Cardiac fibroblast (primary cell): ENCODE results near the gene APOE.

Source experiments
- DNase-seq, 2 donors: peaks; one replicate each; pipeline versions ENCODE4 v3.0.0 to v3.0.0-alpha.2; 2010; ENCODE audit warnings: low read depth in 2 of 2
- H3K4me3 ChIP-seq, 2 donors: replicated peaks in 1 of 2; 1 replicate in 1 of 2; 2 replicates in 1 of 2; pipeline ENCODE4 v1.5.1; 2011; ENCODE audit warnings: low read depth in 2 of 2, low read length in 2 of 2, mild to moderate bottlenecking in 2 of 2, moderate library complexity in 1 of 2
- TF ChIP-seq, protein P1 (sequence below): IDR thresholded peaks from one replicate; pipeline ENCODE4 v1.5.1; 2011; ENCODE audit warnings: low read depth, mild to moderate bottlenecking, low read length, inconsistent platforms

Gene APOE

DNA sequence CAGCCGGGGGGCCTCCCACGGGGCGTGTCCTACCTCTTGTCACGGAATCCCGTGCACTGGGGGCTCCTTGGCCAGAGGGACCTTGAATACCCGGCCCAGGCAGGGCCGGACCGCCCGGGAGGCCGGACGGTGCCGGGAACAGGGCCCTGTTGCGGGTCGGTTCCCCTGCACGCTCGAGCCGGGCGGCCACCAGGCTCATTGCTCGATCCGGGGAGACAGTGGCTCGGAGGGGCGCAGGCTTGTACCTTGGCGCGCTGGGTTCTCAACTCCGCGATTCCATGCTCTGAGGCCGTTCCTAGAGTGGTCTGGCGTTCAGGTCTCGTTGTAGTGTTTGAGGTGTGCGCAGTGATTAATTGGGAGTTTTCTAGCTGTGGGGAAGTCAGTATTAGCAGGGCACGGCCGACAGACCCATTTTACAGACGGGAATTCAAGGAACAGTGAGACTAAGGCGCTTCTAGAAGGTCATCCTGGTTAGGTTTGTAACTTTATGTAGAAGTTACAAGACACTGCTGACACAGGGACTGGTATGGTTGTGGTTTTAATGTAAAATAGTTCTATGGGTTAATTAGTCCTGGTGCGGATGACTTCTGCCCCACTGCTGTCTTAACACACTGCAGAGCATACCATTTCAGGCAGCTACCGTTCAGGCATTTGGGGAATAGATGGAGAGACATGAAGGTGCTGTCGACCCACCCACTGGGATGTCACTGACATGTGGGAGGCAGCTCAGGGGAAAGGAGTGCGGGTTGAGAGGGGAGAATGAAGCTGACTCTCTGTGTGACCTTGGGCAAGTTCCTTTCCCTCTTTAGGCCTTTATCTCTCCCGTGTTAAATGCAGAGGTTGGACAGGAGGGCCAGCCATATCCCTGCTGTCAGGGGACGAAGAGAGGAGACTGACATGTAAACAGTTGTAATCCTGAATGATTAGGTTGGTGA is 50.2 kb downstream of the APOE start:
- TF ChIP-seq, protein P1, sequence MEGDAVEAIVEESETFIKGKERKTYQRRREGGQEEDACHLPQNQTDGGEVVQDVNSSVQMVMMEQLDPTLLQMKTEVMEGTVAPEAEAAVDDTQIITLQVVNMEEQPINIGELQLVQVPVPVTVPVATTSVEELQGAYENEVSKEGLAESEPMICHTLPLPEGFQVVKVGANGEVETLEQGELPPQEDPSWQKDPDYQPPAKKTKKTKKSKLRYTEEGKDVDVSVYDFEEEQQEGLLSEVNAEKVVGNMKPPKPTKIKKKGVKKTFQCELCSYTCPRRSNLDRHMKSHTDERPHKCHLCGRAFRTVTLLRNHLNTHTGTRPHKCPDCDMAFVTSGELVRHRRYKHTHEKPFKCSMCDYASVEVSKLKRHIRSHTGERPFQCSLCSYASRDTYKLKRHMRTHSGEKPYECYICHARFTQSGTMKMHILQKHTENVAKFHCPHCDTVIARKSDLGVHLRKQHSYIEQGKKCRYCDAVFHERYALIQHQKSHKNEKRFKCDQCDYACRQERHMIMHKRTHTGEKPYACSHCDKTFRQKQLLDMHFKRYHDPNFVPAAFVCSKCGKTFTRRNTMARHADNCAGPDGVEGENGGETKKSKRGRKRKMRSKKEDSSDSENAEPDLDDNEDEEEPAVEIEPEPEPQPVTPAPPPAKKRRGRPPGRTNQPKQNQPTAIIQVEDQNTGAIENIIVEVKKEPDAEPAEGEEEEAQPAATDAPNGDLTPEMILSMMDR = no peak
- DNase-seq = peak in 1 of 2 donors; percentile 1
- H3K4me3 ChIP-seq = peak overlapping the region; percentile 93 to 98

DNA sequence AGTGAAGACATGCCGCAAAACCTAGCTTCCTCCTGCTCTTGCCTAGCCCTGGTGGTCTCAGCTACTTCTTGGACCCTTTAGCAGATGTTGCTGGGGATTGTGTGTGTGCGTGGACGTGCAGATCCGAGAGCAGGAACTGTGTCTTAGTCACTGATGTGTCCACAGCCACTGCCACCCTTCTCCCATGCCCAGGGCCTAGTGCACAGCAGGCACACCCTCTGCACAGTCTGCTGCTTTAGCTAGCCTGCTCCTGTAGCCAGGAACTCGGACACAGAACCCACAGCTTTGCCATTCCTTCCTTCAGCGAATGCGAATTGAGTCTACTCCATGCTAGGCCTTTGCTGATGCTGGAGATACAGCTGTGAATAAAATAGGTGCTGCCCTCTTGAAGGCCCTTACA is 51.9 kb downstream of the APOE start:
- DNase-seq = no peak
- TF ChIP-seq, protein P1 = no peak
- no peak overlapping the region for H3K4me3 ChIP-seq

DNA sequence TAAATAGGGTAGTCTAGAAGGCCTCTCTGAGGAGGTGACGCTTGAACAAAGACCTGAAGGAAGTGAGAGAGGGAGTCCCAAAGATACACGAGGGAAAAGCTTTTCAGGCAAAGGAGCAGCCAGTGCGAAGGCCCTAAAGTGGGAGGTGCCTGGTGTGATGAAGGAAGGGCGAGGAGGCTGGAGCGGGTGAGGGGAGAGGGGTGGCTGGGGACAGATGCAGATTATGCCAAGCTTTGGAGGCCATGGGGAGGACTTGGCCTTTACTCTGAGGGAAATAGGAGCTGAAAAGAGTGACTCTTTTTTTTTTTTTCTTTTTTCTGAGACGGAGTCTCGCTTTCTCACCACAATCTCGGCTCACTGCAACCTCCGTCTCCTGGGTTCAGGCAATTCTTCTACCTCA is 52.5 kb downstream of the APOE start:
- DNase-seq = no peak
- no peak overlapping the region for H3K4me3 ChIP-seq
- TF ChIP-seq, protein P1 = no peak
